HCEC 1CT (cell line): ENCODE data around the gene LGALS16.
A peak's percentile ranks its signal among the peaks of the same experiment; 100 is the strongest.
"Not testable (repeated sequence)": the region's sequence is repeated elsewhere in the genome, so short reads cannot be mapped to it uniquely, and the experiment has no call there.

Source experiments
- DNase-seq: peaks from one replicate; pipeline ENCODE4 v3.0.0-alpha.2; 2017

LGALS16 gene

DNA sequence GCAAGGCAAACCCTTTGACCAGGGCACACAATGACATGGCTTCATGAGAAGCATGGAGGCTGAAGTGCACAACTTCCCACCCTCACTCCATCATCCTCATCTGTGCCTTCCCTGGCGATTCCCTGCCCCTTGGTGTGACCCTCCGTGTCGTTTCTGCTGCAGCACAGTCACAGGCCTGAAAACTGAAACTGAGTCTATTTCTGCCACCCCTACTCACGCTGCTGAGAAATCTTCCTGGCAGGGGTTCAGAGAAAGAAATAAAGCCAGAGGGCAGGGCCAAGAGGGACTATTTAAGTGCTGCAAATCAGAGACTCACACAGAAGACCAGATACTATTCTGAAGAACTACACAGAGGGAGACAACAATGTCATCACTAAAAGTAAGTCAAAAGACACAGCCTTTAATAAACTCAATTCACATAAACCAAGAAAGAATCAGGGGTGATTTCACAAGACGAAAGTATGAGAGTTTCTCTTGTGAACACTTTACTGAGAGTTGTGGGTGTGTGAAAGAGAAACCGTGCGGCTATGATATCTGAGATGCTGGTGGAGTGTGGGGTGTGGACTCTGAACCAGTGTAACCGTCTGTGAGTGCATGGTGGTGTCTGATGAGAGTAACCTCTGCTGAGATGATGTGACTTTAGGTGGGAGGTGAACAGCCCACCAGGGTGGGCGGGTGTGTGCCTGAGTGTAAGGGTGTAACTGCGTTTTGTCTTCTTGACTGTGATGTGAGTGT lies 23.5 kb downstream of the LGALS16 start:
- DNase-seq, result no peak

- DNase-seq, result no peak
Measured at GRCh38 chr19:39679791-39680168, 24.1 kb downstream of the LGALS16 start.

DNA sequence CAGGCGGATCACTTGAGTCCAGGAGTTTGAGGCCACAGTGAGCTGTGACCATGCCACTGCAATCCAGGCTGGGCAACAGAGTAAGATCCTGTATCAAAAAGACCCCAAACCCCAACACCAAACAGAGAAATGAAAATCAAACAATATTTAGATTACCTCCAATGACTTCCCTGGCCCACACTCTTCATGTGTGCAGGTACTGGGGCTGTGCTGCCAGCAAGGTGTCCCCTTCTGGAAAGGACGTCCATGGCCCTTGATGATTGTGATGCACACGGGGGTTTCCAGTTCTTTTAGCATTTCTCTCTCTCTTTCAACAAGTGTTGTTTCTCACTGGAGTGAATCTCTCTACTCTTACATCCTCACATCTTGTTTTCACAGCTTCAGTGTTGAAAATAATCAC lies 24.9 kb downstream of the LGALS16 start:
- no peak for DNase-seq

DNA sequence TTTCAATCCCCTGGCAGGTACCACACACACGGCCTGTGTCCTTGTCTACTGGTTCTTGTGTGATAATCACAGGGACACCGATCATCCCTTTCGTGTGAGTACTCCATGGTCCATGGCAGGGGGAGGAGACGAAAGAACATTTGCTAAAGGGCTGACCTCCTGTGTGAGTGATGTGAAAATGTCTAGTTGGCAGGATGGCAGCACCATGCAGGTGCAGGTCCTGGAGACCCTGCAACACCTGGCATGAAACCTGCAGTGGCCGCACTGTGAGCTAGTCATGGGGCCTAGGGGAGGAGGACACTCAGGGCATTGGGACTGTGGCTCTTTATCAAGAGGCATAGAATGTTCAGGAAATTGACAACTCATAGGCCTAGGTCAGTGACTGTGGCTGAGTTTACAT lies 25.7 kb downstream of the LGALS16 start:
- no peak for DNase-seq

GRCh38 chr19:39684267-39684666 lies 28.6 kb downstream of the LGALS16 start:
- peak; percentile 3 for DNase-seq

GRCh38 chr19:39686739-39687138 lies 31.0 kb downstream of the LGALS16 start:
- DNase-seq, result no peak

DNA sequence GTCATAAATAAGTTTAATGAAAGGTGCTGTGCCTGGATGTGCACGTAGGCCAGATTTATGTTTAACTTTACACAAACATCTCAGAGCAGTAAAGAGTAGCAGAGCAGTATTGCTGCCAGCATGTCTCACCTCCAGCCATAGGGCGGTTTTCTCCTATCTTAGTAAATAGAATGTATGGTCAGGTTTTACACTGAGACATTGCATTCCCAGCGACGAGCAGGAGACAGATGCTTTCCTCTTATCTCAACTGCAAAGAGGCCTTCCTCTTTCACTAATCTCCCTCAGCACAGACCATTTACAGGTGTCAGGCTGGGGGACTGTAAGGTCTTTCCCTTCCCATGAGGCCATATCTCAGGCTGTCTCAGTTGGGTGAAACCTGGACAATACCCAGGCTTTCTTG lies 32.9 kb downstream of the LGALS16 start:
- not testable (repeated sequence) for DNase-seq

DNA sequence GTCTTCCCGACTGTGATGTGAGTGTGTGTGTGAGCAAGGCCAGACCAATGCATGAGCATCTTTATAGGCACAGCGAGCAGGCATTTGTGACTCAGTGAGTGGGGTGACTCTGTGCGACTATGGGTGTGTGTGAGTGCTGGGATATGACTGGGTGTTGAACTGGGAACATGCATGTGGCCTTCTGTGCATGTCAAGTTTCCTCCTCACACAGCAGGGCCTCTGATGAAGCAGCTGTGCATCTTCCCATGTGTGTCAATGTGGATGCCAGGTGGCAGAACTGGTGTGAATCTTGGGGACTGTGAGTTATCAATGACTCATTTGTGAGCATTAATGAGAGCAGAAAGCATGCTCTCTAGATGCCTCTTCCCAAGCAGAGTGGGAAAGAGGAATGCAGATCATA lies 36.5 kb downstream of the LGALS16 start:
- peak; percentile 11 for DNase-seq

- DNase-seq, result no peak
Measured at GRCh38 chr19:39692822-39693221, 37.1 kb downstream of the LGALS16 start.

DNA sequence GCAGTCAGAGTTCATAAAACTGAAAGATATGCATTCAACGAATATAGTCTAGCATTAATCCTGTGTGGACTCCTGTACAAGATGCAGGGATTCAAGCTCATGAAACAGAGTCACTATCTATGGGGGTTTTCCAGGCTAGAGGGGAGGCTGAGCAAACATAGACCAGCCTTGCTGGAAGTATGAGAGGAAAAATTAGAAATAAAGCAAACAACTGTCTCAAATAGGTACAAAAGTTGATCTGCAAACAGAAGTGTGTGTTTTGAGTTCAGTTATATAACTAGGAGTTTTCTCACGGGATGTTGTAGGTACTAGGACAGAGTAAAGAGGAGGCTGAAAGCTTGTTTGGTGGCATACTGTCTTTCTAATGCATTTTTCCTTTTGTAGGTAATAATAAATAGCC lies 40.0 kb downstream of the LGALS16 start:
- DNase-seq, result no peak

DNA sequence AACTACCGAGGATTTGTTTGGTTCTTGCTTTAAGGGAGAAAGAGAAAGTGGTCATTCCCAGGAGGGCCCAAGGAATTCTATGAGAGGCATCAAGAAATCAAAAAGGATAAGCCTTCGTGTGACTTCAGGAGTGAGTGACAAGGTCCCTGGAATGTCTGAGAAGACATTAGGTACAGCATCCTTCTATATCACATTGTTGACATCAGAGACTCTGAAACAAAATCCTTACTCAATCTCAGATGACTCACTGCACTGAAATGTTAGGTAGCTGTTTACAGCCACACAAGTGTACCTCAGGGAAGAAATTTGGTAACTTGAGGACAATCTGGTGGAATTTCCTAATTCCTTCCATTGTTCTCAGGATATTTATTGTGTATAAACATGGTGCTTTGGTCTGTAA lies 40.7 kb downstream of the LGALS16 start:
- no peak for DNase-seq

DNA sequence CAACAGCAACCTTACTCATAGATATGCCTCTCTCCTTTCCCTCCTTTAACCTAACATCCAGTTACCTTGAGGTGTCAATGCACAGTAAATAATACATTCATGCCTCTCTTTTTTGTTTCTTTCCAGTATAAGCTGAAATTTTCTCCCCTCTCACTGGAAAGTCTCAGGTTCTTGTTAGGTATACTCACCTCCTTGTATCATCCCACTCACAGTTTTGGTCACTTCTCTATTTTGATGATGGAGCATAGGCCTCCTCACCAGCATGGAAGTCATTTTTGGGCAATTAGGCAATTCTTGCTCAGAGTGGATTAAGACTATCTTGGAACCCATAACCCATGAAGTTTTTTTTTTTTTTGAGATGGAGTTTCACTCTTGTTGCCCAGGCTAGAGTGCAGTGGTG lies 42.8 kb downstream of the LGALS16 start:
- no peak for DNase-seq

GRCh38 chr19:39701291-39701690 lies 45.6 kb downstream of the LGALS16 start:
- DNase-seq, result no peak

DNA sequence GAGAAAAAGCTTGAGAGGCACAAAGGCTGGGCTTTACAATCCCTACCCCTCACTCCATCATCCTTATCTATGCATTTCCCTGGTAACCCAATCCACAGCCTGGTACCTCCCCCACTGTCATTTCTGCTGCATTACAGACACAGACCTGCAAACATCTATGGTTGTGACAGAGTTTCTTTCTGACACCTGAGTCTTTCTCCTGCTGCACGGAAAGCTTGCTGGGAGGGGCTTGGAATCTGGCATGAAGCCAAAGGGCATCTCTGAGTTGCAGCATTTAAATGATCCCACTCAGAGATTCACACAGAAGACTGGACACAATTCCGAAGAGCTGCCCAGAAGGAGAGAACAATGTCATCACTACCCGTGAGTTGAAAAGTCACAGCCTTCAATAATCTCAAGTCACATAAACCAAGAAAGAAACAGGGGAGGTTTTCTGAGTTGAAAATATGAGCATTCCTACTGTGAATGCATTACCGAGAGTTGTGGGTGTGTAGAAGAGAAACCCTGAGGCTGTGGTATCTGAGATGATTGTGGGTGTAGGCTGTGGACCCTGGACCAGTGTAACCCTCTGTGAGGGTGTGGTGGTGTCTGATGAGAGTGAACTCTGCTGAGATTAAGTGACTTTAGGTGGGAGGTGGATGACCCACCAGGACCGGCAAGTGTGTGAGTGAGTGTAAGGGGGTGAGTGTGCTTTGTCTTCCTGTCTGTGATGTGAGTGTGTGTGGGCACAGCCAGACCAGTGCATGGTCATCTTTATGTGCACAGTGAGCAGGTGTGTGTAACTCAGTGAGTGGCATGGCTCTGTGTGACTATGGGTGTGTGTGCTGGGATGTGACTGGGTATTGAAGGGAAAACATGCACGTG lies 48.7 kb downstream of the LGALS16 start, which contains the start of gene LGALS14:
LGALS14 (plus strand) TSS at position 301 of the 864 bp plus-strand sequence; CDS start at position 349, 48 bp downstream.
- no peak for DNase-seq

GRCh38 chr19:39705578-39706188 lies 50.0 kb downstream of the LGALS16 start:
- DNase-seq, result no peak

GRCh38 chr19:39708594-39708993 lies 52.9 kb downstream of the LGALS16 start:
- no peak for DNase-seq

GRCh38 chr19:39709026-39709872 lies 53.5 kb downstream of the LGALS16 start:
- DNase-seq, result no peak
